Measurements from ENCODE around the gene PSMA6.
"Not testable (repeated sequence)": the region's sequence is repeated elsewhere in the genome, so short reads cannot be mapped to it uniquely, and the experiment has no call there.

PSMA6 gene

GRCh38 chr14:35342489-35343010 lies 50.4 kb downstream of the PSMA6 start:
- DNase-seq (ENCODE audit: low read depth in 2 of 3, low spot score in 1 of 3) = no peak

GRCh38 chr14:35343702-35344101 lies 51.5 kb downstream of the PSMA6 start:
- DNase-seq (ENCODE audit: low read depth in 2 of 3, low spot score in 1 of 3) = no peak

- DNase-seq (ENCODE audit: low read depth in 2 of 3, low spot score in 1 of 3) = no peak
Observed at GRCh38 chr14:35344107-35344807, 52.1 kb downstream of the PSMA6 start.

- DNase-seq (ENCODE audit: low read depth in 2 of 3, low spot score in 1 of 3) = no peak
Observed at GRCh38 chr14:35346738-35347322, 54.6 kb downstream of the PSMA6 start.

- no peak for DNase-seq (ENCODE audit: low read depth in 2 of 3, low spot score in 1 of 3)
Observed at GRCh38 chr14:35347323-35348043, 55.3 kb downstream of the PSMA6 start.

- not testable (repeated sequence) for DNase-seq (ENCODE audit: low read depth in 2 of 3, low spot score in 1 of 3)
Observed at GRCh38 chr14:35348044-35348380, 55.8 kb downstream of the PSMA6 start.

- DNase-seq (ENCODE audit: low read depth in 2 of 3, low spot score in 1 of 3) = no peak
Observed at GRCh38 chr14:35349496-35350365, 57.5 kb downstream of the PSMA6 start.

GRCh38 chr14:35351497-35351896 lies 59.3 kb downstream of the PSMA6 start:
- no peak for DNase-seq (ENCODE audit: low read depth in 2 of 3, low spot score in 1 of 3)

- no peak for DNase-seq (ENCODE audit: low read depth in 2 of 3, low spot score in 1 of 3)
Observed at GRCh38 chr14:35351897-35352273, 59.7 kb downstream of the PSMA6 start.

GRCh38 chr14:35352274-35353233 lies 60.4 kb downstream of the PSMA6 start:
- DNase-seq (ENCODE audit: low read depth in 2 of 3, low spot score in 1 of 3) = no peak

- DNase-seq (ENCODE audit: low read depth in 2 of 3, low spot score in 1 of 3) = no peak
Observed at GRCh38 chr14:35353409-35354172, 61.4 kb downstream of the PSMA6 start.

GRCh38 chr14:35355235-35355634 lies 63.1 kb downstream of the PSMA6 start:
- not testable (repeated sequence) for DNase-seq (ENCODE audit: low read depth in 2 of 3, low spot score in 1 of 3)

GRCh38 chr14:35355981-35356841 lies 64.0 kb downstream of the PSMA6 start:
- DNase-seq (ENCODE audit: low read depth in 2 of 3, low spot score in 1 of 3) = peak in 2 of 3 donors; percentile 27 to 46

- not testable (repeated sequence) for DNase-seq (ENCODE audit: low read depth in 2 of 3, low spot score in 1 of 3)
Observed at GRCh38 chr14:35359655-35360054, 67.5 kb downstream of the PSMA6 start.

- DNase-seq (ENCODE audit: low read depth in 2 of 3, low spot score in 1 of 3) = no peak
Observed at GRCh38 chr14:35361141-35361480, 68.9 kb downstream of the PSMA6 start.

- no peak for DNase-seq (ENCODE audit: low read depth in 2 of 3, low spot score in 1 of 3)
Observed at GRCh38 chr14:35362450-35362849, 70.3 kb downstream of the PSMA6 start.

GRCh38 chr14:35362911-35363374 lies 70.8 kb downstream of the PSMA6 start:
- no peak for DNase-seq (ENCODE audit: low read depth in 2 of 3, low spot score in 1 of 3)
